Measurements from ENCODE around the gene BCAS3.

BCAS3 gene

GRCh38 chr17:61233991-61234750 lies 556.5 kb downstream of the BCAS3 start:
- no peak for DNase-seq (ENCODE audit: low read depth)
- TF ChIP-seq CTCF (IDR thresholded peaks at IDR 0.05; ENCODE audit: low read depth, low read length, missing control alignments), result no peak
- in situ Hi-C loops (cut with HindIII; ENCODE audit: low sequenced_read_pairs), result no loop called here
- no peak overlapping the region for H3K4me3 ChIP-seq (ENCODE audit: low read depth, low read length)

- DNase-seq (ENCODE audit: low read depth), result no peak
- no peak for TF ChIP-seq CTCF (IDR thresholded peaks at IDR 0.05; ENCODE audit: low read depth, low read length, missing control alignments)
- in situ Hi-C loops (cut with HindIII; ENCODE audit: low sequenced_read_pairs), result no loop called here
- no peak overlapping the region for H3K4me3 ChIP-seq (ENCODE audit: low read depth, low read length)
These were observed 557.6 kb downstream of the BCAS3 start for GRCh38 chr17:61235001-61235826.

GRCh38 chr17:61235827-61236197 lies 558.2 kb downstream of the BCAS3 start:
- no peak for TF ChIP-seq CTCF (IDR thresholded peaks at IDR 0.05; ENCODE audit: low read depth, low read length, missing control alignments)
- no peak for DNase-seq (ENCODE audit: low read depth)

GRCh38 chr17:61237275-61237674 lies 559.6 kb downstream of the BCAS3 start:
- in situ Hi-C loops (cut with HindIII; ENCODE audit: low sequenced_read_pairs), result no loop called here
- DNase-seq (ENCODE audit: low read depth), result no peak
- no peak for TF ChIP-seq CTCF (IDR thresholded peaks at IDR 0.05; ENCODE audit: low read depth, low read length, missing control alignments)
- no peak overlapping the region for H3K4me3 ChIP-seq (ENCODE audit: low read depth, low read length)

More at GRCh38 chr17:61235827-61236197, 558.2 kb downstream of the BCAS3 start:
- in situ Hi-C loops (cut with HindIII; ENCODE audit: low sequenced_read_pairs), result no loop called here
- no peak overlapping the region for H3K4me3 ChIP-seq (ENCODE audit: low read depth, low read length)

GRCh38 chr17:61238455-61238933 lies 560.8 kb downstream of the BCAS3 start:
- in situ Hi-C loops (cut with HindIII; ENCODE audit: low sequenced_read_pairs), result no loop called here
- DNase-seq (ENCODE audit: low read depth), result no peak
- no peak for TF ChIP-seq CTCF (IDR thresholded peaks at IDR 0.05; ENCODE audit: low read depth, low read length, missing control alignments)
- no peak overlapping the region for H3K4me3 ChIP-seq (ENCODE audit: low read depth, low read length)

- no peak for DNase-seq (ENCODE audit: low read depth)
- TF ChIP-seq CTCF (IDR thresholded peaks at IDR 0.05; ENCODE audit: low read depth, low read length, missing control alignments), result no peak
- H3K4me3 ChIP-seq (ENCODE audit: low read depth, low read length), result no peak overlapping the region
- in situ Hi-C loops (cut with HindIII; ENCODE audit: low sequenced_read_pairs), result no loop called here
These were observed 561.7 kb downstream of the BCAS3 start for GRCh38 chr17:61239327-61239726.

All from astrocyte of the cerebellum (primary cell).